ENCODE measurements around the gene RDH12.

Gene RDH12

GRCh38 chr14:67757175-67757574 is 55.5 kb downstream of the RDH12 start:
- DNase-seq = no peak

GRCh38 chr14:67759916-67760315 is 58.2 kb downstream of the RDH12 start:
- no peak for DNase-seq

GRCh38 chr14:67762051-67762450 is 60.4 kb downstream of the RDH12 start:
- DNase-seq = no peak

GRCh38 chr14:67763158-67763822 is 61.6 kb downstream of the RDH12 start:
- DNase-seq = no peak

- no peak for DNase-seq
Observed at GRCh38 chr14:67764496-67764895, 62.8 kb downstream of the RDH12 start.

- no peak for DNase-seq
Observed at GRCh38 chr14:67765192-67765834, 63.6 kb downstream of the RDH12 start.

GRCh38 chr14:67766035-67766680 is 64.5 kb downstream of the RDH12 start:
- DNase-seq = no peak

GRCh38 chr14:67768219-67768618 is 66.5 kb downstream of the RDH12 start:
- no peak for DNase-seq

GRCh38 chr14:67773844-67774377 is 72.2 kb downstream of the RDH12 start:
- no peak for DNase-seq

- no peak for DNase-seq
Observed at GRCh38 chr14:67776653-67777322, 75.1 kb downstream of the RDH12 start.

- no peak for DNase-seq
Observed at GRCh38 chr14:67778792-67779191, 77.1 kb downstream of the RDH12 start.

- no peak for DNase-seq
Observed at GRCh38 chr14:67782090-67782489, 80.4 kb downstream of the RDH12 start.

All from GOT3 (cell line).